Endodermal cell (in vitro differentiated cells): ENCODE data around the gene RPRM. TPM values are rescaled to one million over a fixed set of nuclear protein-coding genes. Genes with fewer than 3 reads are reported as not detected.

Source experiments
- DNase-seq: peaks from one replicate; pipeline ENCODE4 v3.0.0-alpha.2; 2017
- H3K27ac ChIP-seq: 2 replicates; pipeline ENCODE4 v1.5.1; 2013; ENCODE audit warnings: mild to moderate bottlenecking, low read depth, low read length, moderate library complexity
- H3K27me3 ChIP-seq: 2 replicates; pipeline ENCODE4 v1.6.1; 2013; ENCODE audit warnings: mild to moderate bottlenecking, low read length, moderate library complexity; ENCODE audit not compliant: insufficient read depth, control insufficient read depth, poor library complexity, severe bottlenecking
- H3K36me3 ChIP-seq: 2 replicates; pipeline ENCODE4 v1.7.0; 2013; ENCODE audit warnings: mild to moderate bottlenecking, low read length, moderate library complexity; ENCODE audit not compliant: control insufficient read depth, insufficient read depth
- H3K4me1 ChIP-seq: one replicate; pipeline ENCODE4 v1.7.0; 2013; ENCODE audit warnings: low read length; ENCODE audit not compliant: control insufficient read depth, insufficient read depth
- H3K4me3 ChIP-seq: 2 replicates; pipeline ENCODE4 v1.5.1; 2013; ENCODE audit warnings: mild to moderate bottlenecking, low read length, moderate library complexity
- H3K9ac ChIP-seq: 2 replicates; pipeline ENCODE4 v1.6.1; 2013; ENCODE audit warnings: mild to moderate bottlenecking, low read length, moderate library complexity; ENCODE audit not compliant: poor library complexity, severe bottlenecking; ENCODE audit errors: extremely low read depth
- H3K9me3 ChIP-seq: 2 replicates; pipeline ENCODE4 v1.6.1; 2013; ENCODE audit warnings: mild to moderate bottlenecking, low read length, moderate library complexity; ENCODE audit not compliant: control insufficient read depth
- H3K27ac Mint-ChIP-seq: 2 replicates; pipeline ENCODE4 v1.8.0; 2020; ENCODE audit warnings: mixed read lengths
- H3K27me3 Mint-ChIP-seq: 2 replicates; pipeline ENCODE4 v1.8.0; 2021; ENCODE audit warnings: mild to moderate bottlenecking, mixed read lengths; ENCODE audit not compliant: insufficient read depth
- H3K36me3 Mint-ChIP-seq: 2 replicates; pipeline ENCODE4 v1.8.0; 2020; ENCODE audit warnings: low read depth, mixed read lengths
- H3K4me1 Mint-ChIP-seq: 2 replicates; pipeline ENCODE4 v1.8.0; 2020; ENCODE audit warnings: mixed read lengths
- H3K4me3 Mint-ChIP-seq: 2 replicates; pipeline ENCODE4 v1.8.0; 2020; ENCODE audit warnings: mild to moderate bottlenecking, moderate library complexity, mixed read lengths
- H3K9me3 Mint-ChIP-seq: 2 replicates; pipeline ENCODE4 v1.8.0; 2020; ENCODE audit warnings: mild to moderate bottlenecking, mixed read lengths
- CTCF ChIP-seq: fragments of 200-600 bp; sonication (generic); conservative IDR thresholded peaks from 2 replicates; pipeline ENCODE4 v1.5.0; 2021; ENCODE audit warnings: antibody characterized with exemption, mild to moderate bottlenecking
- WGBS, 2 experiments: methylation state at CpG; one replicate each; pipeline versions ENCODE4 v1.1.5 to v1.1.7; 2013; ENCODE audit warnings: missing lambda C conversion rate in 2 of 2, mixed read lengths in 1 of 2; ENCODE audit not compliant: insufficient coverage in 1 of 2, insufficient read length in 1 of 2; 5-methylcytosine and 5-hydroxymethylcytosine counted together
- total RNA-seq, 2 donors: library from RNA; stranded (reverse); fragmentation: NEBNext Ultra II Directional in 1 of 2; extraction: Animal tissue kit (Norgen Biotek cat#: 25700) in 1 of 2; gene quantifications; 2 replicates in 1 of 2; 3 replicates in 1 of 2; pipeline ENCODE4 v1.2.1, GENCODE V29; 2021

The RPRM gene
- total RNA-seq, 2 donors from 2014 or later, result 33.8 to 34.7 TPM

DNA sequence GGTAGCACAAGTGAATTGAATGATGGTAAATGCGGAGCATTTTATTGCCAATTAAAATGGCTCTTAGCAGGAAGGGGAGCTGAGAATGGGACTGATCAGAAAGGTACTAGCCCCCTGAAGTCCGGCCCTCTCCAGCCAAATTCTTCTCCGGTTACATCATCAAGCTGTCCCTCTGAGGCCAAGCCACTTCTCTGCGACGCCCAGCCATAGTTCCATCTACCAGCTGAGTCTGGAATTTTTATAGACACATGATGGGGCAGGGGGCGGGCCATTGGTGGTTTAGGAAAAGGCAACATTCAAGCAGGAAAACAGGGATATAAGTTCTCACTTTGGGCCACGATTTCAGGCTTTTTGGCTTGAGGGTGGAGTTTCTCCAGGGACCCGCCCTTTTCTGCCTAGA is 22.7 kb downstream of the RPRM start:
- Mint-ChIP-seq H3K36me3 (peaks cover 3% of the 10 kb centered on the region), H3K9me3 (no peaks in the 10 kb centered on the region), H3K4me1 (peaks cover 13% of the 10 kb centered on the region), H3K27ac (no peak overlapping the region), H3K27me3 (no peaks in the 10 kb centered on the region), H3K4me3 (peak overlapping the region; percentile 40)
- no peaks in the 10 kb centered on the region for H3K9me3 ChIP-seq
- no peak overlapping the region for H3K9ac ChIP-seq
- no peak for TF ChIP-seq CTCF
- H3K27me3 ChIP-seq, result no peaks in the 10 kb centered on the region
- H3K4me1 ChIP-seq, result no peaks in the 10 kb centered on the region
- H3K36me3 ChIP-seq, result no peaks in the 10 kb centered on the region
- peak; percentile 68 for DNase-seq
- WGBS, 2 experiments, result 93 to 94% methylated on average over 5 to 8 of the region's 8 CpGs
- H3K27ac ChIP-seq, result no peak overlapping the region
- H3K4me3 ChIP-seq, result no peak overlapping the region

DNA sequence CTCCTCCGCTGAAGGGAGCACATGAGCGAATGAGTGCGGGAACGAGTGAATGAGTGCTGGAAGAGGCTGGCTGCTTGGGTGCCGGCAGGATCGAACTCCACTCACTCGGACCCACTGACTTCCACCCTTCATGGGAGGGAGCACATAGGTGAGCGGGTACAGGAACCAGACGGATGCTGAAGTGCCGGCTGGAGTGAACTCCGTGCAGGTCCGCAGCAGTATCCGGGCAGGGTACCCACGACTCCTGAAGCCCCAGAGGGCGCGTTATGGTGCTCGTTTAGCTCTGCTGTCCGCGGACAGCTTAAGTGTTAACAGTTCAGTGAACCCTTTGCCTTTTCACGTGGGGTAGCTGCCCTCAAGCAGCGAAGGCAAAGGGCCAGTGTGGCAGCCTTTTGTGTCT is 23.2 kb downstream of the RPRM start:
- no peak for DNase-seq
- Mint-ChIP-seq H3K4me1 (peaks cover 13% of the 10 kb centered on the region), H3K4me3 (peak overlapping the region; percentile 40), H3K36me3 (peaks cover 3% of the 10 kb centered on the region), H3K9me3 (no peaks in the 10 kb centered on the region), H3K27ac (peak overlapping the region; percentile 60), H3K27me3 (no peaks in the 10 kb centered on the region)
- Histone ChIP-seq H3K27me3 (no peaks in the 10 kb centered on the region), H3K27ac (no peak overlapping the region), H3K4me1 (no peaks in the 10 kb centered on the region), H3K4me3 (no peak overlapping the region), H3K36me3 (no peaks in the 10 kb centered on the region), H3K9ac (no peak overlapping the region), H3K9me3 (no peaks in the 10 kb centered on the region)
- WGBS, 2 experiments, result 96 to 97% methylated on average over 18 to 21 of the region's 21 CpGs
- no peak for TF ChIP-seq CTCF

- no peak for TF ChIP-seq CTCF
- Histone ChIP-seq H3K27me3 (no peaks in the 10 kb centered on the region), H3K4me3 (no peak overlapping the region), H3K9me3 (peaks cover 5% of the 10 kb centered on the region), H3K4me1 (no peaks in the 10 kb centered on the region), H3K36me3 (no peaks in the 10 kb centered on the region), H3K9ac (no peak overlapping the region), H3K27ac (no peak overlapping the region)
- peaks cover 12% of the 10 kb centered on the region for H3K36me3 Mint-ChIP-seq
- H3K27me3 Mint-ChIP-seq, result no peaks in the 10 kb centered on the region
- DNase-seq, result no peak
- no peak overlapping the region for H3K27ac Mint-ChIP-seq
- no peak overlapping the region for H3K4me3 Mint-ChIP-seq
- WGBS, 2 experiments, result 97 to 100% methylated on average over 1 to 5 of the region's 5 CpGs
- no peaks in the 10 kb centered on the region for H3K9me3 Mint-ChIP-seq
- H3K4me1 Mint-ChIP-seq, result peaks cover 4% of the 10 kb centered on the region
These were observed 27.0 kb downstream of the RPRM start for GRCh38 chr2:153451611-153452010.
